ENCODE data around the gene SCAF4.
"Not testable (repeated sequence)": the region's sequence is repeated elsewhere in the genome, so short reads cannot be mapped to it uniquely, and the experiment has no call there.

SCAF4 gene

DNA sequence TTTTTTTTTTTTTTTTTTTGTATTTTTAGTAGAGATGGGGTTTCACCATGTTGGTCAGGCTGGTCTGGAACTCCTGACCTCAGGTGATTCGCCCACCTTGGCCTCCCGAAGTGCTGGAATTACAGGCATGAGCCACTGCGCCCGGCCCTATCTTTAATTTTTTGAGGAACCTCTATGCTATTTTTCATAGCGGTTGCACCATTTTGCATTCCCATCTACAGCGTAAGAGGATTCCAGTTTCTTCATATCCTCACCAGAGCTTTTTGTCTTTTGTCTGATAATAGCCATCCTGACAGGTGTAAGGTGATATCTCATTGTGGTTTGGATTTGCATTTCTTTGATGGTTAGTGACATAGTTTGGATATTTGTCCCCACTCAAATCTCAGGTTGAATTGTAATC lies 100.0 kb downstream of the SCAF4 start:
- DNase-seq: not testable (repeated sequence)

GRCh38 chr21:31629972-31630711 lies 101.8 kb downstream of the SCAF4 start:
- peak; percentile 84 for DNase-seq

DNA sequence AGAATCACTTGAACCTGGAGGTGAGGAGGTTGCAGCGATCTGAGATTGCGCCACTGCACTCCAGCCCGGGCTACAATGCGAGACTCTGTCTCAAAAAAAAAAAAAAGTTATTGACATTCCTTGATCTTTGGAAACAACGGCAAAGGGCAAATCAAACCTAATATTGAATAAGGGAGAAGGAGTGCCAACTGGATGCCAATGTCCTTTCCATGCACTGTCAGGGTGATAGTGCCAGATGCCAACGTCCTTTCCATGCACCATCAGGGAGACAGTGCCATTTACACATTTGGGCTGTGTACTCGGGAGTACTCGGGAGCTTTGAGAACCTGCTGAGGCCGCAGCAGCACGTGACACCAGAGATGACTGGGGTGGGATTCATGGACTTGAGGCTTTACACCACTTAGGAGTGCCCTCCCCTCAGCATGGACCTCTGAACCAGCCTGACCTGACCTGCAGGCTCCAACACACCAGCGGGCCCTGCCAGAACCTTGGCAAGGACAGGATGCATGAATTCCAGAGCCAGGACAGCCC lies 106.9 kb downstream of the SCAF4 start:
- no peak for DNase-seq

GRCh38 chr21:31624181-31624580 lies 107.7 kb downstream of the SCAF4 start:
- no peak for DNase-seq

GRCh38 chr21:31623664-31624063 lies 108.3 kb downstream of the SCAF4 start:
- no peak for DNase-seq

DNA sequence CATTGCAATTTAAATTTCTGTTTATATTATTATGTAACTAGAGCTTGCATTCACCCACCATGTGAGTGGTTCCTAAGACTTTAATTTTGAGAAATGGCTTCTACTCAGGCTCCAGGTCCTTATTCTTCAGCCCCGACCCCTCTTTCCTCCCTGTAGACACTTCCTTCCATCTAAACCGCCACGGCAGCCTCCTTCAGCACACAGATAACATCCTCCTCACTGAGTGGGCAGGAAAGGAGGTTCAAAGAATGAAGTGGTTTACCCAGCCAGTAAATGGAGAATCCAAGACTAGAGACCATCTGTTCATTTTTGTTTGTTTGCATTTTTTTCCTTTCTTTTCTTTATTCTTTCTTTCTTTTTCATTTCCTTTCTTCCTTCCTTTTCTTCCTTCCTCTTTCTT lies 109.5 kb downstream of the SCAF4 start:
- no peak for DNase-seq

Measured in DMS153 (cell line).